GM18498 (cell line): Measurements from ENCODE around the gene CARD11.
"Not testable (repeated sequence)": the region's sequence is repeated elsewhere in the genome, so short reads cannot be mapped to it uniquely, and the experiment has no call there.

ENCODE experiments used
- ATAC-seq: cut with Tn5 transposase; IDR thresholded peaks from one replicate; pipeline ENCODE4 v1.9.1; 2021; ENCODE audit warnings: mild to moderate bottlenecking, moderate library complexity; ENCODE audit not compliant: unreplicated experiment

CARD11 gene

DNA sequence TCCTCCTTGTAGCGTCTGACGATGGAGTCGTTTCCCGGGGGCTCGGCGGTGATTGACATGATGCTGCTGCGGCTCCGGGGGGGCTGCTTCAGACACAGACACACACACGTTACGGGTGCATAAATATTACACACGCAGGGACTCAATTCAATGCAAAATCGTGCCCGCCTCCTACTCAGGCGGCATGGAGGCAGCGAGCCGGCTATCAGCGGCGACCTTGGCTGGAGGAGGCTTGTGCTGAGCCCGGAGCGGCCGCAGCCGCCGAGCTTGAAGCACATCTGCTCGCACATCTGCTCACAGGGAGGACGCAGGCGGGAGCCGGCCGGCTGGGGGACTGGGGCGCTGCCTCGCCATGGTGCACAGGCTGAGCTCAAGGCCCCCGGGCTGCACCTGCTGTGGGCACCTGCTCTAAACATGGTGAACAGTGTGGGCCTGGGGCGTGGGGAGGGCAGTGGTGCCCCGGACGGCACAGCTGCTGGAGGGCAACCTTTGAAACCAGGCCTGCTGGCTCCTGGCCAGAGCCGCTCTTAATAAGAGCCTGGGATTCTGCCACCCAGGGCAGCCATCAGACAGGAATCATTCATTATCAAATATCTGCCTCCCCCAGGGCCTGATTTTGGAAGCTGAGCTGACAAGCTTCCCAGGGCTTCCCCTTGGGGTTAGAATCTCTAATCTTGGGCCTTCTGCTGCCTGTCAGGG, 114.9 kb downstream of the CARD11 start:
- no peak for ATAC-seq

GRCh38 chr7:2928256-2928612, 115.4 kb downstream of the CARD11 start:
- ATAC-seq = no peak

- ATAC-seq = no peak
These were observed 116.1 kb downstream of the CARD11 start for GRCh38 chr7:2927592-2927991.

GRCh38 chr7:2926896-2927405, 116.7 kb downstream of the CARD11 start:
- no peak for ATAC-seq

- no peak for ATAC-seq
These were observed 117.4 kb downstream of the CARD11 start for GRCh38 chr7:2926120-2926895.

- no peak for ATAC-seq
These were observed 118.5 kb downstream of the CARD11 start for GRCh38 chr7:2924866-2925840.

DNA sequence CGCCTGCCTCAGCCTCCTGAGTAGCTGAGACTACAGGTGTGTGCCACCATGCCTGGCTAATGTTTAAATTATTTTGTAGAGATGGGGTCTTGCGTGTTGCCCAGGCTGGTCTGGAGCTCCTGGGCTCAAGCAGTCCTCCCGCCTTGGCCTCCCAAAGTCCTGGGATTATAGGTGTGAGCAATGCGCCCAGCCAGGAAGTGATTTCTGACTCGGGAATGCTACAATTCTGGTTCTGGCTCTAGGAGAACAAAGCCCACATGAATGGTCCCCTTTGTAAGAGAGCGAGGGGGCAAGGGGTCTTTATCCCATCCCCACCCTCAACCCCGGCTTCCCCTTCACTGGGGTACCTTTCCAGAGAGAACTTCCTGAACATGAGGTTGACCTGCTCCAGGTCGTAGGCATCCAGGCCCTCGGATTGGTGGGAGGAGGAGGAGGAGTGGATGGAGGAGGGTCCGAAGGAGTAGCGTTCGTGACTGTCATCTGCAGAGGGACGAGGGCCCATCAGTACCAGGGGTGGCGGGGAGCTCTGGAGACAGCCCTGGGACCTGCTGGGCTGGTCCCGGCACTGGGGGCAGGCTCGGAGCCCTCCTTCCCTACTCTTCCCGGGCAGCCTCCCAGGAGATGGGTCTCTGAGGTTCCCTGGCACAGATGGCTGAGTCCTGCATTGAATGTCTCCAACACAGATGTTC, 119.6 kb downstream of the CARD11 start:
- no peak for ATAC-seq

- ATAC-seq = no peak
These were observed 120.3 kb downstream of the CARD11 start for GRCh38 chr7:2923291-2923781.

DNA sequence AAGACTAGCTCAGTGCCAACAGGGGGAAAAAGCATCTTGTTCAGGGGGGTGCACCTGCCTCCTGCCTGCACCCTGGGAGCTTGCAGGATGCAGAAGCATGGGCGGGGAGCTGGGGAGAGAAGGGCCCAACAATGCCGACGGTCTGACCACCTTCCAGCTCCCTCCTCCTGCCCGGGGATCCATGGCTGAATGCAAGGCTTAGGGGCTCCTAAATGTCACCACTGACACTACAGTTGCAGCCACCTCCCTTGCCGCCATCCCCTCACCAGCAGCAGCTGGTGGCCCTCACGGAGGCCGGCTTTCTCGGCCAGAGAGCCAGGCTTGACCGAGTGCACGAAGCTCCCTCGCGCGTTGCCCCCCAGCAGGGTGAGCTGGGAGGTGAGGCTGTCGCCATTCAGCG, 120.8 kb downstream of the CARD11 start:
- no peak for ATAC-seq

GRCh38 chr7:2922348-2922691, 121.3 kb downstream of the CARD11 start:
- ATAC-seq = no peak

DNA sequence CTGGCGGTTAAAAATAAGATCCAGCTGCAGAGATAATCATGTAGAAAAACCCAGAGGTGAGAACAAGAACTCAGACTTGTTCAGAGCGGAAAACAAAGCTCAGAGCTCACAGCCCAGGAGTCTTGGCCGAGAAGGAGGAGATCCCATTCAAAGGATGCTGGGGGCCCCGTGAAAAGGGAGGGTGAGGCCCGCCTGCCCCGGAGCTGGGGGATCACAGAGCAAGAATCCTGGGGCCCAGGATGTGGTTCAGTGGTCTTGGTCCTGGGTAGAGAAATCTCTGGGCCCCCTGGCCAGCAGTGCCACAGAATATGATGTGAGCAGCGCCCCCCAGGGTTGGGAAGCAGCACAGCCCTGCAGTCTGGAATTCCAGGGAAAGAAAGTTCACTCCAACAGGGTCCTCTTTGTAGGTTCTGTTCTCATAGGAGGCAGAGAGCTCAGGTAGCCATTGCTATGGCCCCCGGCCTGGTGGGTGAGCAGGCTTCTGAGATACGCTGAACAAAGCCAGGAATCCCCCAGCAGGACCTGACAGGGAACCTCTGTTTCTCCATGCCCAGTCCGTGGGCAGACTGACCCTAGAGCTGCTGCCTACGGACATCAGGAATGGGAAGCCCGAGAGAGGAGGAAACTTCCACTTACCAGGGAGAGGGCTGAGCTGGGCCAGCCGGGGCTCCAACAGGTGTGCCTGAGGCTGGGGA, 121.9 kb downstream of the CARD11 start:
- no peak for ATAC-seq

- no peak for ATAC-seq
These were observed 122.6 kb downstream of the CARD11 start for GRCh38 chr7:2920956-2921652.

- ATAC-seq = not testable (repeated sequence)
These were observed 123.2 kb downstream of the CARD11 start for GRCh38 chr7:2920480-2920879.

- no peak for ATAC-seq
These were observed 123.6 kb downstream of the CARD11 start for GRCh38 chr7:2920041-2920440.

- ATAC-seq = no peak
These were observed 124.4 kb downstream of the CARD11 start for GRCh38 chr7:2919256-2919655.

- no peak for ATAC-seq
These were observed 125.3 kb downstream of the CARD11 start for GRCh38 chr7:2918406-2918805.

GRCh38 chr7:2915023-2915422, 128.6 kb downstream of the CARD11 start:
- no peak for ATAC-seq

DNA sequence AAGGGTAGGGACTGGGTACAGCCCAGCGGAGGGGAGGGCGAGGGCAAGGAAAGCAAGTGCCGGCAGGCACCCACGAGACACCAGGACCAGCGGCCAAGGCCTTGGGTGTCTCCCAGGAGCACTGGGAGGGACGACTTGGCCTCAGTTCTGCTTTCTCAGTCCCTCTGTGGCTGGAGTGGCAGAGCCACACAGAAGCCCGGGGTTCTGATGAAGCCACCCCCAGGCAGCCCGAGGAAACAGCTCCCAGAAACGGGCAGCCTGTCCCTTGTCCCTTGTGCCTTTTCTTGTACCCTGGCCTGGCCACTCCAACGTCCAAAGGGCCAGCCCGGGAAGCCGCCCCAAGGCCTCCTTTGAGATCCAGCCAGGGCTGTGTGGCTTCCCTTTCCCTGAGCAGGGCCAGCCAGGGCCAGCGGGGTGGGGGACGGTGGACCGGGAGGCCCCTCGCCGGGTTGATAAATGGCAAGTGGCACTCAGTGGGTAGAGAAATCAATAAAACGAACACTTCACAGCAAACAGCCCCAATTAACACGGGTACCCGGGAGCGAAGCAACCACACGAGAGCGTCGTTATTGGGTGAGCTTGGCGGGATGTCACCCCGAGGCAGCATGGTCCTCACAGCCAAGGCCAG, 129.8 kb downstream of the CARD11 start:
- no peak for ATAC-seq
